ENCODE measurements around the gene TP53RK.

DNA sequence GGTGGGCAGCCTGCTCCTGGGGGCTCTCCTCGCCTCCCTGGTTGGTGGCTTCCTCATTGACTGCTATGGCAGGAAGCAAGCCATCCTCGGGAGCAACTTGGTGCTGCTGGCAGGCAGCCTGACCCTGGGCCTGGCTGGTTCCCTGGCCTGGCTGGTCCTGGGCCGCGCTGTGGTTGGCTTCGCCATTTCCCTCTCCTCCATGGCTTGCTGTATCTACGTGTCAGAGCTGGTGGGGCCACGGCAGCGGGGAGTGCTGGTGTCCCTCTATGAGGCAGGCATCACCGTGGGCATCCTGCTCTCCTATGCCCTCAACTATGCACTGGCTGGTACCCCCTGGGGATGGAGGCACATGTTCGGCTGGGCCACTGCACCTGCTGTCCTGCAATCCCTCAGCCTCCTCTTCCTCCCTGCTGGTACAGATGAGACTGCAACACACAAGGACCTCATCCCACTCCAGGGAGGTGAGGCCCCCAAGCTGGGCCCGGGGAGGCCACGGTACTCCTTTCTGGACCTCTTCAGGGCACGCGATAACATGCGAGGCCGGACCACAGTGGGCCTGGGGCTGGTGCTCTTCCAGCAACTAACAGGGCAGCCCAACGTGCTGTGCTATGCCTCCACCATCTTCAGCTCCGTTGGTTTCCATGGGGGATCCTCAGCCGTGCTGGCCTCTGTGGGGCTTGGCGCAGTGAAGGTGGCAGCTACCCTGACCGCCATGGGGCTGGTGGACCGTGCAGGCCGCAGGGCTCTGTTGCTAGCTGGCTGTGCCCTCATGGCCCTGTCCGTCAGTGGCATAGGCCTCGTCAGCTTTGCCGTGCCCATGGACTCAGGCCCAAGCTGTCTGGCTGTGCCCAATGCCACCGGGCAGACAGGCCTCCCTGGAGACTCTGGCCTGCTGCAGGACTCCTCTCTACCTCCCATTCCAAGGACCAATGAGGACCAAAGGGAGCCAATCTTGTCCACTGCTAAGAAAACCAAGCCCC lies 36.2 kb upstream of the TP53RK start:
- TF ChIP-seq, protein P1, sequence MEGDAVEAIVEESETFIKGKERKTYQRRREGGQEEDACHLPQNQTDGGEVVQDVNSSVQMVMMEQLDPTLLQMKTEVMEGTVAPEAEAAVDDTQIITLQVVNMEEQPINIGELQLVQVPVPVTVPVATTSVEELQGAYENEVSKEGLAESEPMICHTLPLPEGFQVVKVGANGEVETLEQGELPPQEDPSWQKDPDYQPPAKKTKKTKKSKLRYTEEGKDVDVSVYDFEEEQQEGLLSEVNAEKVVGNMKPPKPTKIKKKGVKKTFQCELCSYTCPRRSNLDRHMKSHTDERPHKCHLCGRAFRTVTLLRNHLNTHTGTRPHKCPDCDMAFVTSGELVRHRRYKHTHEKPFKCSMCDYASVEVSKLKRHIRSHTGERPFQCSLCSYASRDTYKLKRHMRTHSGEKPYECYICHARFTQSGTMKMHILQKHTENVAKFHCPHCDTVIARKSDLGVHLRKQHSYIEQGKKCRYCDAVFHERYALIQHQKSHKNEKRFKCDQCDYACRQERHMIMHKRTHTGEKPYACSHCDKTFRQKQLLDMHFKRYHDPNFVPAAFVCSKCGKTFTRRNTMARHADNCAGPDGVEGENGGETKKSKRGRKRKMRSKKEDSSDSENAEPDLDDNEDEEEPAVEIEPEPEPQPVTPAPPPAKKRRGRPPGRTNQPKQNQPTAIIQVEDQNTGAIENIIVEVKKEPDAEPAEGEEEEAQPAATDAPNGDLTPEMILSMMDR (IDR thresholded peaks at IDR 0.05): no peak
- TF ChIP-seq POLR2A (IDR thresholded peaks at IDR 0.05) (no peak), EP300 (IDR thresholded peaks at IDR 0.05) (no peak), POLR2AphosphoS5 (IDR thresholded peaks at IDR 0.05) (no peak)

All from upper lobe of left lung (tissue), 4 donors.